ENCODE measurements around the gene IQCN. TPM values are rescaled to one million over a fixed set of nuclear protein-coding genes. Genes with fewer than 3 reads are reported as not detected.

The IQCN gene
- polyA plus RNA-seq, 6 donors from 2014 or later, result 0.69 to 1.9 (median 1.1) TPM; not detected in 1

DNA sequence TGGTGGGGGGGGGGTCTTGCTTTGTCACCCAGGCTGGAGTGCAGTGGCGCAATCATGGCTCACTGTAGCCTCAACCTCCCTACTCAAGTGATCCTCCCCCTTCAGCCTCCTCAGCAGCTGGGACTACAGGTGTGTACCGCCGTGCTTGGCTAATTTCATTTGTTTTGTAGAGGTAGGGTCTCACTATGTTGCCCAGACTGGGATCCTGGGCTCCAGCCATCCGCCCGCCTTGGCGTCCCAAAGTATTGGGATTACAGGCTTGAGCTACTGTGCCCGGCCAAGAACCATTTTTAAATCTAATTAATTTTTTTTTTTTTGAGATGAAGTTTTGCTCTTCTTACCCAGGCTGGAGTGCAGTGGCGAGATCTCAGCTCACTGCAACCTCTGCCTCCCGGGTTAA is 25.4 kb upstream of the IQCN start:
- no peak overlapping the region for H3K4me3 Mint-ChIP-seq
- H3K36me3 Mint-ChIP-seq, result no peaks in the 10 kb centered on the region
- peak overlapping the region in 2 of 6 donors; percentile 28 to 67 for H3K27ac Mint-ChIP-seq
- DNase-seq, result no peak
- peaks cover 0 to 5% (median 0%) of the 10 kb centered on the region in 7 donors for H3K9me3 Mint-ChIP-seq
- ATAC-seq (ENCODE audit: low read depth in 2 of 2), result no peak
- H3K27me3 Mint-ChIP-seq, result no peaks in the 10 kb centered on the region
- peaks cover 30 to 34% (median 32%) of the 10 kb centered on the region in 3 donors for H3K4me1 Mint-ChIP-seq

- Mint-ChIP-seq H3K27me3 (no peaks in the 10 kb centered on the region), H3K4me1 (peaks cover 27 to 31% (median 30%) of the 10 kb centered on the region in 3 donors), H3K9me3 (peaks cover 0 to 5% (median 0%) of the 10 kb centered on the region in 7 donors), H3K4me3 (peak overlapping the region in 1 of 8 donors; percentile 64), H3K36me3 (no peaks in the 10 kb centered on the region), H3K27ac (peak overlapping the region in 1 of 6 donors; percentile 24)
- DNase-seq, result no peak
- ATAC-seq (ENCODE audit: low read depth in 2 of 2), result no peak
Observed at GRCh38 chr19:18298601-18299000, 24.3 kb upstream of the IQCN start.

DNA sequence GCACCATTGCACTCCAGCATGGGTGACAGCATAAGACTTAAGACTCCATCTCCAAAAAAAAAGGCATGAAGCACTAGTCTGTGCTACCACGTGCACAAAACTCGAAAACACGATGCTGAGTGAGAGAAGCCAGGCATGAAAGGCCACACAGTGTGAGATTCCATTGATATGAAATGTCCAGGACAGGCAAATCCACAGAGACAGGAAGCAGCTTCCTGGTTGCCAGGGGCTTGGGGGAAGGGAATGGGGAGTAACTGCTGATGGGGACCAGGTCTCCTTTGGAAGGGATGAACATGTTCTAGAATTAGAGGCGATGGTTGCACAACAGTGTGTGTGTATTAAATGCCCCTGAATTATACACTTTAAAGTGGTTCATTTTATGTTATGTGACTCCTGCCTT is 23.1 kb upstream of the IQCN start:
- Mint-ChIP-seq H3K27ac (peak overlapping the region in 5 of 6 donors; percentile 43 to 94 (median 64)), H3K9me3 (peaks cover 0 to 5% (median 0%) of the 10 kb centered on the region in 7 donors), H3K27me3 (no peaks in the 10 kb centered on the region), H3K36me3 (no peaks in the 10 kb centered on the region), H3K4me3 (peak overlapping the region in 2 of 8 donors; percentile 47 to 75), H3K4me1 (peaks cover 30 to 34% (median 33%) of the 10 kb centered on the region in 3 donors)
- ATAC-seq (ENCODE audit: low read depth in 2 of 2) (no peak), DNase-seq (no peak)

DNA sequence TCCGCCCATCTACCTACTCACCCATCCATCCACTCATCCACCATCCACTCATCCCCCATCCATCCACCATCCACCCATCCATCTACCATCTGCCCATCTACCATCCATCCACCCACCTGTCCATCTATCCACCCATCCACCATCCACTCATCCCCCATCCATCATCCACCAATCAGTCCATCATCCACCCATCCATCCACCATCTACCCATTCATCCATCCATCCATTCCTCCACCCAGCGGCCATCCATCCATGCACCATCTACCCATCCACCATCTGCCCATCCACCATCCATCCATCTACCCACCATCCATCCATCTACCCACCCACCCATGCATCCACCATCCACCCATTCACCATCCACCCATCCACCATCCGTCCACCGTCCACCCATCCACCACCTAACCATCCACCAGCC is 20.8 kb upstream of the IQCN start:
- Mint-ChIP-seq H3K9me3 (peaks cover 0 to 5% (median 0%) of the 10 kb centered on the region in 7 donors), H3K4me3 (peak overlapping the region in 3 of 8 donors; percentile 22 to 97 (median 88)), H3K27ac (peak overlapping the region in 5 of 6 donors; percentile 47 to 98 (median 91)), H3K36me3 (no peaks in the 10 kb centered on the region), H3K4me1 (peaks cover 39 to 48% (median 47%) of the 10 kb centered on the region in 3 donors), H3K27me3 (no peaks in the 10 kb centered on the region)
- no peak for DNase-seq
- ATAC-seq (ENCODE audit: low read depth in 2 of 2), result no peak

DNA sequence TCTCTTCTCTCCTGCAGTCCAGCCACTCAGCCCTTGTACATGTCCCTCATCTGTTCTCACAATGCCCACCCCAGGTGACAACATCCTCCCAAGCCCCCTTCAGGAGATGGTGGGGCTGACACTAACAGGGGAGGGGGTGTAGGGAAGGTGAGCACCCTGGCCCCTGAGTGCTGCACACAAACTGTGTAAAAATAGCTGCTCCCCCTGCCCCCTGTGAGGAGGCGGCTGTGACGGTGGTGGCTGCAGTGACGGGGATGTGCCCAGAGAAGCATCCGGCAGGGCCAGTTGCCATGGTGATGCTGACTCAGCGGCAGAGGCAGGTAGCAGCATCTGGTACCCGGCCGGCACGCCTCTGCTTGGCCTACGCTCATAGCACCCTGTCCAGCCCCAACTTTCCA is 20.2 kb upstream of the IQCN start:
- H3K9me3 Mint-ChIP-seq, result peaks cover 0 to 5% (median 0%) of the 10 kb centered on the region in 7 donors
- peaks cover 43 to 53% (median 53%) of the 10 kb centered on the region in 3 donors for H3K4me1 Mint-ChIP-seq
- H3K27me3 Mint-ChIP-seq, result no peaks in the 10 kb centered on the region
- peak overlapping the region; percentile 75 to 99 (median 98) for H3K27ac Mint-ChIP-seq
- H3K36me3 Mint-ChIP-seq, result no peaks in the 10 kb centered on the region
- peak overlapping the region; percentile 40 to 97 (median 64) for H3K4me3 Mint-ChIP-seq
- ATAC-seq (ENCODE audit: low read depth in 2 of 2), result peak; percentile 32 to 33
- DNase-seq, result peak; percentile 81

- Mint-ChIP-seq H3K36me3 (no peaks in the 10 kb centered on the region), H3K27ac (peak overlapping the region; percentile 94 to 100 (median 98)), H3K4me3 (peak overlapping the region; percentile 52 to 97 (median 89)), H3K9me3 (peaks cover 0 to 5% (median 0%) of the 10 kb centered on the region in 7 donors), H3K27me3 (no peaks in the 10 kb centered on the region), H3K4me1 (peaks cover 43 to 59% (median 57%) of the 10 kb centered on the region in 3 donors)
- ATAC-seq (ENCODE audit: low read depth in 2 of 2), result no peak
- DNase-seq, result no peak
Observed at GRCh38 chr19:18293642-18294466, 19.6 kb upstream of the IQCN start.

- Mint-ChIP-seq H3K27ac (peak overlapping the region; percentile 94 to 100 (median 98)), H3K4me1 (peaks cover 43 to 67% (median 58%) of the 10 kb centered on the region in 3 donors), H3K27me3 (no peaks in the 10 kb centered on the region)
Observed at GRCh38 chr19:18292810-18293641, 18.8 kb upstream of the IQCN start.

DNA sequence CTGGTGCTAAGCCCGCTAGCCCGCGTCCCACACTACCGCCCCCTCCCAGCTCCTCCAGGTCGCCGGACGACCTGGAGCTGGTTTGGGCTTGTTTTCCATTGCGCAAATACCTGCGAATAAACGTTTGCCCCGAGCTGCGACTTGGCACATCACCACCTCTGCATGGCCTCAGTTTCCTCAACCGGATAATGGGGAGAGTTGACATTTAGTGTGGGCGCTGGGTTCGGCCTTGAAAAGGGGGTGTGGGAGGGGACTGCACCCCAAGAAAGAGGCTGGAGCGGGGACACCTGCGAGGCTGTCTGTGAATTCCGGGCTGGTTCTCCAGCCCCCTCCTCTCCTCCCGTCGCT is 18.2 kb upstream of the IQCN start:
- Mint-ChIP-seq H3K9me3 (peaks cover 0 to 5% (median 0%) of the 10 kb centered on the region in 7 donors), H3K4me1 (peaks cover 43 to 67% (median 58%) of the 10 kb centered on the region in 3 donors), H3K4me3 (peak overlapping the region; percentile 88 to 99 (median 96)), H3K27me3 (no peaks in the 10 kb centered on the region), H3K27ac (peak overlapping the region; percentile 93 to 100 (median 98)), H3K36me3 (no peaks in the 10 kb centered on the region)
- DNase-seq (no peak), ATAC-seq (ENCODE audit: low read depth in 2 of 2) (no peak)

More at GRCh38 chr19:18292810-18293641, 18.8 kb upstream of the IQCN start:
- Mint-ChIP-seq H3K9me3 (peaks cover 0 to 5% (median 0%) of the 10 kb centered on the region in 7 donors), H3K36me3 (no peaks in the 10 kb centered on the region), H3K4me3 (peak overlapping the region; percentile 88 to 99 (median 96))
- DNase-seq, result peak; percentile 34
- ATAC-seq (ENCODE audit: low read depth in 2 of 2), result no peak

DNA sequence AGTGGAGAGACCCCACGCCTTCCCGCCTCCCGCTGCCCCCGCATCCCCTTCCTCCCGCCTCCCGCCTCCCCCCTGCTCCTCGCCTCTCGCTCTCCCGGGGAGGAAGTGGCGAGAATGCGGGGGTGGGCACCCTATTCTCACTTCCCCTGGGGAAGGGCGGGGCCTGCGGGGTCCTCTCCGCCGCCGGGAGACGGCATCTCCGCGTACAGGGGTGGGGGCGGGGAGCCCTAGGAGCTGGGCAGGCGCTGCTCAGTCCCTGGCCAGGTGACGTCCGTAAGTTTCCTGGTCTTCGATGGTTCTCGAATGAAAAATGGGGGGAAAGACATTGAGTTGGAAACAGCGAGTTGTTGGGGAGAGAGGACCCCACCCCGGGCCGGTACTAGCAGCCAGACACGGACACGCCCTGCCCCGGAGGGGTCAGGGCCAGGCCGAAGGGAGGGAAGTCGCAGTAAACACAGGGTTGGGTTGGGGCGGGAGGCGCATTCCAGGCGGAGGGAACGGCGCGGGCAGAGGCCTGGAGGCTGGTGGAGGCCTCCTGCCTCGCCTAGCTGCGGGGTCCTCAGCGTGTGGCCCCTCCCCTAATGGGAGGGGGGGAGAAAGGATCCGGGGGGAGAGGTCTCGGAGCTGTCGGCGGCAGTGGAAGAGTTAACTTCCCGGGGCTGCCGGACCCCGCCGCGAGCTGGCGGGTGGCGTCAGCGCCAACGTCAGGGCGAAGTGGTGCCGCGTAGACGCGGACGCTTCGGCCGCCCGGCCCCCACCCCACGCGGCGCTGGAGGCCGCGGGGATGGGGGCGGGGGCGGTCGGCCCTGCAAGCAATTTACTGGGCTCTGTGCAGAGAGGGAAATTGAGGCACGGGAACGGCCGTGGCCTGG is 17.6 kb upstream of the IQCN start:
- Mint-ChIP-seq H3K36me3 (no peaks in the 10 kb centered on the region), H3K4me3 (peak overlapping the region; percentile 88 to 99 (median 96)), H3K4me1 (peaks cover 43 to 73% (median 58%) of the 10 kb centered on the region in 3 donors), H3K27ac (peak overlapping the region; percentile 93 to 100 (median 98)), H3K27me3 (no peaks in the 10 kb centered on the region), H3K9me3 (peaks cover 0 to 5% (median 0%) of the 10 kb centered on the region in 7 donors)
- DNase-seq (peak; percentile 96), ATAC-seq (ENCODE audit: low read depth in 2 of 2) (peak; percentile 58 to 62)

- peak overlapping the region; percentile 88 to 99 (median 96) for H3K4me3 Mint-ChIP-seq
- peaks cover 46 to 77% (median 59%) of the 10 kb centered on the region in 3 donors for H3K4me1 Mint-ChIP-seq
- H3K36me3 Mint-ChIP-seq, result no peaks in the 10 kb centered on the region
- H3K9me3 Mint-ChIP-seq, result peaks cover 0 to 3% (median 0%) of the 10 kb centered on the region in 7 donors
- ATAC-seq (ENCODE audit: low read depth in 2 of 2) (peak in 1 of 2 donors; percentile 4), DNase-seq (no peak)
- no peaks in the 10 kb centered on the region for H3K27me3 Mint-ChIP-seq
- peak overlapping the region; percentile 93 to 100 (median 98) for H3K27ac Mint-ChIP-seq
Observed at GRCh38 chr19:18291019-18291524, 16.8 kb upstream of the IQCN start.

DNA sequence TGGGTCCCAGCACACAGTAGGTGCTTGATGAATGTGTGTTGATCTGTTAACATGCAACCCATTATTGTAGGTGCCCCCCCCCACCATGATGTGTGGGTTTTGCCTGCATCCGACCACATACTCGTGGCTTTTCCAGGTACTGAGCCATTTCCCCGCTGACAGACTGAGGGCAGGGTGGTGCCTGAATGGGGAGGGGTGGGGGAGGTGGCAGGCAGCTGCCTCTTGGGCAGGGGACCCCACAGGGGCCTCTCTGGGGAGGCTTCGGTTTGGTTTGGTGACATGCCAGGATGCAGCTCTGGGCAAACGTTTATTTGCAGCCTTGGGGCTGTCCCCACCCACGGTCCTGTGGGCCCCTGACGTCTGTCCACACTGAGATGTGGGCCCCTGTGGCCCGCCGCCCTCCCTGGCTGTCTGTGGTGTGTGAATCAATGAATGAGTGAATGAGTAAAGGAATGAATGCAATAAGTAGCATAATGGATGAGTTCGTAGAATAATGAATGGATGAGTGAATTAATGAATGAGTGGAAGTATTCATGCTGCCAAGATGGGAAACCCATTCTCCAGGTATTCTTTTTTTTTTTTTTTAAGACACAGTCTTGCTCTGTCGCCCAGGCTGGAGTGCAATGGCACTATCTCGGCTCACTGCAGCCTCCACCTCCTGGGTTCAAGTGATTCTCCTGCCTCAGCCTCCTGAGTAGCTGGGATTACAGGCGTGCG is 16.2 kb upstream of the IQCN start:
- no peaks in the 10 kb centered on the region for H3K9me3 Mint-ChIP-seq
- ATAC-seq (ENCODE audit: low read depth in 2 of 2) (peak; percentile 56 to 60), DNase-seq (peak; percentile 95)
- H3K27me3 Mint-ChIP-seq, result no peaks in the 10 kb centered on the region
- H3K4me1 Mint-ChIP-seq, result peaks cover 45 to 75% (median 57%) of the 10 kb centered on the region in 3 donors
- H3K36me3 Mint-ChIP-seq, result no peaks in the 10 kb centered on the region
- H3K27ac Mint-ChIP-seq, result peak overlapping the region; percentile 93 to 100 (median 98)
- peak overlapping the region; percentile 88 to 99 (median 96) for H3K4me3 Mint-ChIP-seq

Measured in naive B cell (primary cell).